GM18526 (cell line): ENCODE measurements around the gene CCDC97.

ENCODE experiments used
- POLR2A ChIP-seq: IDR thresholded peaks from 3 replicates; pipeline ENCODE4 v1.6.1; 2011; ENCODE audit not compliant: insufficient read length; ENCODE audit errors: extremely low read depth

CCDC97 gene

GRCh38 chr19:41359741-41360140 lies 49.8 kb downstream of the CCDC97 start:
- TF ChIP-seq POLR2A: no peak

GRCh38 chr19:41362143-41362847 lies 52.3 kb downstream of the CCDC97 start:
- no peak for TF ChIP-seq POLR2A

- no peak for TF ChIP-seq POLR2A
These were observed 53.4 kb downstream of the CCDC97 start for GRCh38 chr19:41363371-41363752.

- TF ChIP-seq POLR2A: peak; percentile 79
These were observed 54.0 kb downstream of the CCDC97 start, which contains the start of gene B9D2 for GRCh38 chr19:41363753-41364523. TSS of gene B9D2 (minus strand) at chr19:41364149. CDS start at chr19:41363519, 630 bp downstream.

DNA sequence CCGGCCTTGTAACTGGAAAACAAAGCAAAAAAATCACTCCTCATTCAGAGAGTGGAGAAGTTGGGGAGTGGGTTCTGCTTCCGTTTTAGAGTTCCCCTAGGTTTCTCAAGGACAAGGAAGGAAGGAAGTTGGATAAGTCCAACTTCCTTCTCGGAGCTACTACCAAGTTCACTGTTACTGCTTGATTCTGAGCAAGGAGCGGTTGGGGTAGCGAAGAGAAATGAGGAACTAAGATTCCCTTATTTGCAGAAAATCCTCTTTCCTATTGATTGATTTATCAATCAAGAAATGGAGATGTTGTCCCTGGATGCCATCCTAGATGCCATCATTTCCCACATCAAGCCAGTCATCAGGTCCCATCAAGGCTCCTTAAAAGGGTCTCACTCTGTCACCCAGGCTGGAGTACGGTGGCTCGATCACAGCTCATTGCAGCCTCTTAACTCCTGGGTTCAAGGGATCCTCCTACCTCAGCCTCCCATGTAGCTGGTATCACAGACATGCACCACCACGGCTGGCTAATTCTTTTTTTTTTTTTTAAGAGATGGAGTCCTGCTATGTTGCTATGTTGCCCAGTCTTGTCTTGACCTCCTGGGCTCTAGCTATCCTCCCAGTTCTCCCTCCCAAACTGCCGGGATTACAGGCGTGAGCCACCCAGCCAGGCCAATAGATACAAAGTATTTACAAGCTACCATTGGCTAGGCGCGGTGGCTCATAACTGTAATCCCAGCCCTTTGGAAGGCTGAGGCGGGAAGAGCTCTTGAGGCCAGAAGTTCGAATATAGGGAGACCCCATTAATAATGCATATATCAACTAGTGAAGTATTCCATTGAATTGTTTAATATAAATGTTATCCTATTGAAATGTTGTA lies 54.8 kb downstream of the CCDC97 start:
- no peak for TF ChIP-seq POLR2A

DNA sequence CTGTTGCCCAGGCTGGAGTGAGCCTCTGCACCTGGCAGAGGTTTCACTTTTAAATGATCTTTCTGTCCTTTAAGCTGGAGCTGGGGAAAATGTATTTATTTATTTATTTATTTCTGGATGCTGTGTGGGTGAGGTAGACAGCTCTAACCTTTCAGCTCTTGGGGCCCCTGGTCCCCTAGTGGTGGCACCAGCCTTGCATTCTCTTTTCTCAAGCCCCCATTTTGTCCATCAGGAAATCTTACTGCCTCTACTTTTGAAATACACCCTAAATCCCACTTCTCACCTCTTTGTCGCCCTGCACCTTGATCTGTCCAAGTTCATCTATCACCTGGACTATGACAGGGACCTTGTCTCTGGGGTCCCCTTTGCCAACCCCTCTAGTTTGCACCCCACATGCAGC lies 56.1 kb downstream of the CCDC97 start:
- TF ChIP-seq POLR2A: no peak

GRCh38 chr19:41367848-41368301 lies 57.9 kb downstream of the CCDC97 start:
- TF ChIP-seq POLR2A: no peak

- TF ChIP-seq POLR2A: no peak
These were observed 59.8 kb downstream of the CCDC97 start for GRCh38 chr19:41369769-41370168.

DNA sequence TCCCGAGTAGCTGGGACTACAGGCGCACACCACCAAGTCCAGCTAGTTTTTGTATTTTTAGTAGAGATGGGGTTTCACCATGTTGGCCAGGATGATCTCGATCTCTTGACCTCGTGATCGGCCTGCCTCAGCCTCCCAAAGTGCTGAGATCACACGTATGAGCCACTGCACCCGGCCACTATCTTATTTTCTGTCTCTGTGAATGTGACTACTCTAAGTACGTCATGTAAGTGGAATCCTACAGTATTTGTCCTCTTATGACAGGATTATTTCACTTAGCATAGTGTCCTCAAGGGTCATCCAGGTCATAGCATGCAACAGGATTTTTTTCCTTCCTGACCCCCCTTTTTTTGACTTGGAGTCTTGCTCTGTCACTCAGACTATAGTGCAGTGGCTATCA lies 61.6 kb downstream of the CCDC97 start:
- TF ChIP-seq POLR2A: no peak

- no peak for TF ChIP-seq POLR2A
These were observed 62.5 kb downstream of the CCDC97 start for GRCh38 chr19:41372501-41372900.

- TF ChIP-seq POLR2A: no peak
These were observed 64.0 kb downstream of the CCDC97 start for GRCh38 chr19:41373993-41374392.
